Left lung (tissue), 14 donors: ENCODE results near the gene THAP12. TPM values are rescaled to one million over a fixed set of nuclear protein-coding genes. Genes with fewer than 3 reads are reported as not detected.

ENCODE experiments used
- ATAC-seq: fragments of 200-7000 bp; cut with Tn5 transposase; one replicate; pipeline ENCODE4 v1.9.1; 2020; ENCODE audit warnings: moderate library complexity
- DNase-seq, 4 donors: peaks; one replicate each; pipeline ENCODE4 v3.0.0-alpha.2; 2013 to 2020
- H3K27ac ChIP-seq, 2 donors: fragments of 200-600 bp; sonication (generic) in 1 of 2; one replicate each; pipeline versions ENCODE4 v1.5.0 to v1.8.0; 2020 to 2021
- H3K27me3 ChIP-seq, 2 donors: fragments of 200-600 bp; sonication (generic) in 1 of 2; one replicate each; pipeline versions ENCODE4 v1.5.0 to v1.8.0; 2020 to 2021
- H3K36me3 ChIP-seq, 2 donors: fragments of 200-600 bp; sonication (generic) in 1 of 2; one replicate each; pipeline versions ENCODE4 v1.5.0 to v1.8.0; 2020 to 2021
- H3K4me1 ChIP-seq, 2 donors: fragments of 200-600 bp; one replicate each; pipeline ENCODE4 v1.8.0; 2021
- H3K4me3 ChIP-seq, 2 donors: fragments of 200-600 bp; sonication (generic) in 1 of 2; one replicate each; pipeline versions ENCODE4 v1.5.0 to v1.8.0; 2020 to 2021; ENCODE audit warnings: mild to moderate bottlenecking in 1 of 2
- H3K9me3 ChIP-seq, 2 donors: fragments of 200-600 bp; sonication (generic) in 1 of 2; one replicate each; pipeline versions ENCODE4 v1.5.0 to v1.8.0; 2020 to 2021
- intact Hi-C, 2 donors: fragments of 100-400 bp; cut with DNase I; formaldehyde crosslinking; loops; one replicate each; pipeline versions ENCODE4 v1.11.2 to v1.14.2; 2022
- long read RNA-seq, 12 donors: library from polyadenylated mRNA in 2 of 12; unstranded in 2 of 12; transcript quantifications; one replicate each; pipeline ENCODE4 v2.0.0 and lab custom pipeline, GENCODE V29; 2019 to 2026
- polyA plus RNA-seq, 6 donors: library from polyadenylated mRNA; unstranded; fragments of 120-200 nt; gene quantifications; one replicate each; pipeline ENCODE4 v1.2.1, GENCODE V29; 2013; ENCODE audit not compliant: insufficient read length in 6 of 6
- total RNA-seq, 2 donors: library from RNA; stranded (reverse); fragmentation: NEBNext Ultra II Directional; extraction: Animal tissue kit (Norgen Biotek cat#: 25700); gene quantifications; one replicate each; pipeline ENCODE4 v1.2.1, GENCODE V29; 2021
- TF ChIP-seq, protein P1 (sequence below), 2 donors: fragments of 200-600 bp; sonication (generic) in 1 of 2; IDR thresholded peaks; one replicate each; pipeline versions ENCODE4 v1.5.0 to v1.8.0; 2021; ENCODE audit warnings: antibody characterized with exemption in 2 of 2
- donor health status: DM: no; HTN: yes; CAD: no.
- donor health status: DM: no; HTN: no; CAD: no.

The THAP12 gene, protein sequence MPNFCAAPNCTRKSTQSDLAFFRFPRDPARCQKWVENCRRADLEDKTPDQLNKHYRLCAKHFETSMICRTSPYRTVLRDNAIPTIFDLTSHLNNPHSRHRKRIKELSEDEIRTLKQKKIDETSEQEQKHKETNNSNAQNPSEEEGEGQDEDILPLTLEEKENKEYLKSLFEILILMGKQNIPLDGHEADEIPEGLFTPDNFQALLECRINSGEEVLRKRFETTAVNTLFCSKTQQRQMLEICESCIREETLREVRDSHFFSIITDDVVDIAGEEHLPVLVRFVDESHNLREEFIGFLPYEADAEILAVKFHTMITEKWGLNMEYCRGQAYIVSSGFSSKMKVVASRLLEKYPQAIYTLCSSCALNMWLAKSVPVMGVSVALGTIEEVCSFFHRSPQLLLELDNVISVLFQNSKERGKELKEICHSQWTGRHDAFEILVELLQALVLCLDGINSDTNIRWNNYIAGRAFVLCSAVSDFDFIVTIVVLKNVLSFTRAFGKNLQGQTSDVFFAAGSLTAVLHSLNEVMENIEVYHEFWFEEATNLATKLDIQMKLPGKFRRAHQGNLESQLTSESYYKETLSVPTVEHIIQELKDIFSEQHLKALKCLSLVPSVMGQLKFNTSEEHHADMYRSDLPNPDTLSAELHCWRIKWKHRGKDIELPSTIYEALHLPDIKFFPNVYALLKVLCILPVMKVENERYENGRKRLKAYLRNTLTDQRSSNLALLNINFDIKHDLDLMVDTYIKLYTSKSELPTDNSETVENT
- 10 to 100 TPM; 27.1 to 35.6 TPM for total RNA-seq
- polyA plus RNA-seq, result 100 to 1,000 TPM in 3 of 6 donors, 10 to 100 TPM in 3; 90.8 to 108 (median 99.0) TPM
- long read RNA-seq, donor 1, transcript THAP12-201 (5 exons, 3,300 nt), result major isoform, 30 of 49 reads
- long read RNA-seq, donor 1, transcript THAP12-203 (6 exons, 882 nt), result minor isoform, 9 of 49 reads
- long read RNA-seq, donor 1, partial matches to known transcripts, result 8 of 49 reads
- long read RNA-seq, donor 1, other reads (novel, unspliced or antisense), result 0 of 49 reads
- long read RNA-seq, donor 2, transcript THAP12-201 (5 exons, 3,300 nt), result major isoform, 29 of 33 reads
- long read RNA-seq, donor 2, partial matches to known transcripts, result 0 of 33 reads
- long read RNA-seq, donor 2, other reads (novel, unspliced or antisense), result 0 of 33 reads
- long read RNA-seq, donor 3, transcript THAP12-203 (6 exons, 882 nt), result minor isoform, 8 of 22 reads
- long read RNA-seq, donor 3, transcript THAP12-201 (5 exons, 3,300 nt), result major isoform, 14 of 22 reads
- long read RNA-seq, donor 3, partial matches to known transcripts, result 0 of 22 reads
- long read RNA-seq, donor 3, other reads (novel, unspliced or antisense), result 0 of 22 reads
- long read RNA-seq, donor 4, partial matches to known transcripts, result 1 of 3 reads
- long read RNA-seq, donor 4, other reads (novel, unspliced or antisense), result 1 of 3 reads
- long read RNA-seq, donor 5, full-length matches to known transcripts, result 26 of 45 reads
- long read RNA-seq, donor 5, partial matches to known transcripts, result 19 of 45 reads
- long read RNA-seq, donor 5, other reads (novel, unspliced or antisense), result 0 of 45 reads
- long read RNA-seq, donor 6, full-length matches to known transcripts, result 35 of 53 reads
- long read RNA-seq, donor 6, partial matches to known transcripts, result 18 of 53 reads
- long read RNA-seq, donor 6, other reads (novel, unspliced or antisense), result 0 of 53 reads
- long read RNA-seq, donor 7, transcript THAP12-201 (5 exons, 3,300 nt), result major isoform, 10 of 11 reads
- long read RNA-seq, donor 7, partial matches to known transcripts, result 0 of 11 reads
- long read RNA-seq, donor 7, other reads (novel, unspliced or antisense), result 0 of 11 reads
- long read RNA-seq, donor 8, full-length matches to known transcripts, result 26 of 26 reads
- long read RNA-seq, donor 8, partial matches to known transcripts, result 0 of 26 reads
- long read RNA-seq, donor 8, other reads (novel, unspliced or antisense), result 0 of 26 reads
- long read RNA-seq, donor 9, result 0 reads
- long read RNA-seq, donor 10, partial matches to known transcripts, result 2 of 2 reads
- long read RNA-seq, donor 10, other reads (novel, unspliced or antisense), result 0 of 2 reads
- long read RNA-seq, donor 11, transcript THAP12-201 (5 exons, 3,300 nt), result major isoform, 11 of 12 reads
- long read RNA-seq, donor 11, partial matches to known transcripts, result 0 of 12 reads
- long read RNA-seq, donor 11, other reads (novel, unspliced or antisense), result 0 of 12 reads
- long read RNA-seq, donor 12, full-length matches to known transcripts, result 14 of 14 reads
- long read RNA-seq, donor 12, partial matches to known transcripts, result 0 of 14 reads
- long read RNA-seq, donor 12, other reads (novel, unspliced or antisense), result 0 of 14 reads

DNA sequence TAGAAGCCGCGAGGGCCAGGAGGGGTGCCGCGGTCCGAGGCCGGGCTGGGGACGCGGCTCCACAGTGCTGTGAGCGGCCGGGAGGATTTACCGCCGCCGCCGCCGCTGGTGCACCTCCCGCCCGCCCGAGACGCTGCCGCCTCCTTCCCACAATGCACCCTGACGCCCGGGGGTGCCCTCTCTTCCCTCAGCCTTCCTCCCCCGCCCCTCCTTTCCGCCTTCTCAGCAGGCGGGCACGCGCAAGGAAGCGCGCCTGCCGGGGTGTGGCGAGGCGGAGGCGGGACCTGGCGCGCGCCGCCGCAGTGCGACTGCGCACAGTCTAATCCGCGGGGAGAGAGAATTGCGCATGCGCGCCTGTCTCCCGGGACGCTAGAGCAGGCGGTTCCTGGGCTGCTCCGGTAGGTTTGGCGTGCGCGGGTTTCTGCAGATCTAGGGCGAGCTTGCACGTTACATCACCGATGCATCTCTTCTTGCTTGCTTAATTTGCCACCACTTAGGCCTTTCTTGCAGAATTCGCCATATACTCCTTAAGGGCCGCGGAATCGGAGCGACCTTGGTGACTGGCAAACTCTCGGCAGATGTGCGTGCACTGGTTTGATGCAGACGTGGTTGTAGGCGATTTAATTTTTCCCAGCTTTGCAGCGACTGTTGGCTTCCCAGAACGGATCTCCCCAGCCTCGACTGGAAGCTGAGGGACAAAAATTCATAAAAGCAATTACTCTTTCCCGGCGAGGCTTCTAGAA lies at the start of gene THAP12, which contains the start of gene GVQW3:
Gene THAP12 (minus strand): TSS at position 156 of the 743 bp plus-strand sequence. CDS start 296 bp downstream, outside the sequence.
Gene GVQW3 (plus strand): TSS at position 347 of the 743 bp plus-strand sequence. CDS start 506 bp downstream, outside the sequence.
- peak within 1 kb of the TSS; percentile 78 to 88 for H3K27ac ChIP-seq
- DNase-seq (peak; percentile 97 to 99 (median 98)), ATAC-seq (peak; percentile 99)
- H3K9me3 ChIP-seq, result no peaks in the 10 kb centered on the region
- peaks cover 16 to 44% of the 10 kb centered on the region in 2 donors for H3K4me1 ChIP-seq
- intact Hi-C loops, result no loop called here
- TF ChIP-seq, protein P1, sequence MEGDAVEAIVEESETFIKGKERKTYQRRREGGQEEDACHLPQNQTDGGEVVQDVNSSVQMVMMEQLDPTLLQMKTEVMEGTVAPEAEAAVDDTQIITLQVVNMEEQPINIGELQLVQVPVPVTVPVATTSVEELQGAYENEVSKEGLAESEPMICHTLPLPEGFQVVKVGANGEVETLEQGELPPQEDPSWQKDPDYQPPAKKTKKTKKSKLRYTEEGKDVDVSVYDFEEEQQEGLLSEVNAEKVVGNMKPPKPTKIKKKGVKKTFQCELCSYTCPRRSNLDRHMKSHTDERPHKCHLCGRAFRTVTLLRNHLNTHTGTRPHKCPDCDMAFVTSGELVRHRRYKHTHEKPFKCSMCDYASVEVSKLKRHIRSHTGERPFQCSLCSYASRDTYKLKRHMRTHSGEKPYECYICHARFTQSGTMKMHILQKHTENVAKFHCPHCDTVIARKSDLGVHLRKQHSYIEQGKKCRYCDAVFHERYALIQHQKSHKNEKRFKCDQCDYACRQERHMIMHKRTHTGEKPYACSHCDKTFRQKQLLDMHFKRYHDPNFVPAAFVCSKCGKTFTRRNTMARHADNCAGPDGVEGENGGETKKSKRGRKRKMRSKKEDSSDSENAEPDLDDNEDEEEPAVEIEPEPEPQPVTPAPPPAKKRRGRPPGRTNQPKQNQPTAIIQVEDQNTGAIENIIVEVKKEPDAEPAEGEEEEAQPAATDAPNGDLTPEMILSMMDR (IDR thresholded peaks at IDR 0.05), result peak in 1 of 2 donors; percentile 7
- H3K36me3 ChIP-seq, result no peaks in the 10 kb centered on the region
- H3K4me3 ChIP-seq, result peak within 1 kb of the TSS; percentile 87 to 93
- H3K27me3 ChIP-seq, result no peaks in the 10 kb centered on the region

DNA sequence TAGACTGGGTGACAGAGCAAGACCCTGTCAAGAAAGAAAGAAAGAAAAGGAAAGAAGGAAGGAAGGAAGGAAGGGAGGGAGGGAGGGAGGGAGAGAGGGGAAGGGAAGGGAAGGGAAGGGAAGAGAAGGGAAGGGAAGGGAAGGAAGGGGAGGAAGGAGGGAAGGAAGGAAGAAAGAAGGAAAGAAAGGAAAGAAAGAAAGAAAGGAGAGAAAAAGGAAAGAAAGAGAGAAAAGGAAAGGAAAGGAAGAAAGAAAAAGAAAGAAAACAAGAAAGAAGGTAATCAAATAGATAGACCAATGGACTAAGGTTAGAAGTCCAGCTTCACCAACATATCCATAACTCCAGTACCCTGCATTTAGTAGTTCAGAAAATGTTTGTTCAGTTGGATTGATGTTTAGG lies 45.7 kb upstream of the THAP12 start:
- intact Hi-C loops, result no loop called here
- ATAC-seq (no peak), DNase-seq (no peak)
- no peaks in the 10 kb centered on the region for H3K27me3 ChIP-seq
- no peak overlapping the region for H3K27ac ChIP-seq
- H3K4me1 ChIP-seq, result no peaks in the 10 kb centered on the region
- no peaks in the 10 kb centered on the region for H3K36me3 ChIP-seq
- no peaks in the 10 kb centered on the region for H3K9me3 ChIP-seq
- TF ChIP-seq, protein P1 (IDR thresholded peaks at IDR 0.05), result no peak
- H3K4me3 ChIP-seq, result no peak overlapping the region

DNA sequence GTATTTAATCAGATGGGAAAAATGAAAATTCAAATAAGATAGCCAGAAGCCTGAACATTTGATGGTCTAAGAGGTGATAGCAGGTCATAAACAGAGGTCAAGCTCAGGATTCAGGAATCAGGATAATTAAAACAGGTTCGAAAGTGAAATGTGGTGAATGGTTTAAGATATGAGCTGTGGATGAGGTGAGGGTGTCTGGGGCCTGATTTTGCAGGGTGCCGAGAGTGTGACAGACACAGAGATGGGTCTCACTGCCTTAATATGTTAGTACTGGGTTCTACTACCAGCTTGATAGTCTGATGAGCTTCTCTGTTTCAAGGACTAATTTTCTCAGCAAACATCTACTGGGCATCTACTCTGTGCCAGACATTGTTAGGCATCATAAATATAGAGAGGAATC lies 44.0 kb upstream of the THAP12 start:
- Histone ChIP-seq H3K36me3 (no peaks in the 10 kb centered on the region), H3K4me3 (no peak overlapping the region), H3K27ac (no peak overlapping the region), H3K27me3 (no peaks in the 10 kb centered on the region), H3K4me1 (no peaks in the 10 kb centered on the region), H3K9me3 (no peaks in the 10 kb centered on the region)
- intact Hi-C loops, result no loop called here
- ATAC-seq, result no peak
- no peak for DNase-seq
- TF ChIP-seq, protein P1 (IDR thresholded peaks at IDR 0.05), result no peak
